ENCODE results near the gene ILKAP. TPM values are rescaled to one million over a fixed set of nuclear protein-coding genes. Genes with fewer than 3 reads are reported as not detected.

ILKAP gene
- polyA plus RNA-seq, 1 of the 3 experiments (the other 2 are of a cell fraction) = 49.2 TPM

DNA sequence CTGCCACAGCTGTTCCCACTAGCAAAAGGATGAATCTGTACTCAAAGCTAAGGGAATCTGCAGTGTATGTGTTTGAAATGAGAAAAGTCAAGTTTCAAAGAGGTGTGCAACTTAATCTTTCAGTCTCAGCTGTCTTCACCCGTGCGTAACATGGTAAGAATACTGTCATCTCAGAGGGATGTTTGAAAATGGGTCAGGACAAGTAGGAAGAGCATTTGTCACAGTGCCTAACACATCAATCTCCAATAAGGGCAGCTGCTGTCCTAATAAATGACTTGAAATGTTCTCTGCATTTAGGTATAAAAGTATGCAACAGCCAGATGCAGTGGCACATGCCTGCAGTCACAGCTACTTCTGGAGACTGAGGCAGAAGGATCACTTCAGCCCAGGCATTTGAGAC, 13.1 kb downstream of the ILKAP start:
- ChIA-PET POLR2A (no interaction called here), CTCF (interaction anchor here (0.6 to 1.5 kb wide), 4 partner anchors 11 to 477 kb away, joined by 3 to 4 read pairs (median 3); no protein-coding TSS in a partner anchor)
- Histone ChIP-seq H3K79me2 (ENCODE audit: insufficient read depth) (peaks cover 31% of the 10 kb centered on the region), H3K4me2 (no peak overlapping the region), H3K9ac (no peak overlapping the region), H3F3A (replicated peaks; ENCODE audit: insufficient read depth) (no peaks in the 10 kb centered on the region), H3K36me3 (replicated peaks in 1 of 2; ENCODE audit: control insufficient read depth in 1 of 2, insufficient read depth in 2 of 2, low read length in 1 of 2) (peaks cover 64 to 83% of the 10 kb centered on the region in 2 experiments), H3K4me1 (ENCODE audit: control insufficient read depth in 1 of 2, insufficient read depth in 2 of 2, low read depth in 1 of 2, low read length in 1 of 2) (no peaks in the 10 kb centered on the region), H3K4me3 (ENCODE audit: low read depth in 2 of 2, low read length in 1 of 2) (no peak overlapping the region), H4K20me1 (ENCODE audit: insufficient read depth) (peaks cover 10% of the 10 kb centered on the region), H3K27me3 (ENCODE audit: insufficient read depth) (no peaks in the 10 kb centered on the region), H3K27ac (ENCODE audit: low read depth in 2 of 2, low read length in 1 of 2) (no peak overlapping the region), H2AFZ (ENCODE audit: low read depth) (no peak overlapping the region), H3K9me3 (no peaks in the 10 kb centered on the region), H3K9me2 (no peaks in the 10 kb centered on the region)
- WGBS (ENCODE audit: low lambda C conversion rate) = 100% methylated on average over 2 of the region's 2 CpGs
- DNase-seq = no peak
- no peak for TF ChIP-seq FOXM1 (IDR thresholded peaks at IDR 0.05; ENCODE audit: low read depth)
- no peak for TF ChIP-seq GABPA (IDR thresholded peaks at IDR 0.05; ENCODE audit: low read depth)
- no peak for TF ChIP-seq SMC3 (IDR thresholded peaks at IDR 0.05; ENCODE audit: low read depth, low read length)
- no peak for TF ChIP-seq TAF1 (IDR thresholded peaks at IDR 0.05; ENCODE audit: borderline replicate concordance, low read depth, low read length)
- TF ChIP-seq, protein P1, sequence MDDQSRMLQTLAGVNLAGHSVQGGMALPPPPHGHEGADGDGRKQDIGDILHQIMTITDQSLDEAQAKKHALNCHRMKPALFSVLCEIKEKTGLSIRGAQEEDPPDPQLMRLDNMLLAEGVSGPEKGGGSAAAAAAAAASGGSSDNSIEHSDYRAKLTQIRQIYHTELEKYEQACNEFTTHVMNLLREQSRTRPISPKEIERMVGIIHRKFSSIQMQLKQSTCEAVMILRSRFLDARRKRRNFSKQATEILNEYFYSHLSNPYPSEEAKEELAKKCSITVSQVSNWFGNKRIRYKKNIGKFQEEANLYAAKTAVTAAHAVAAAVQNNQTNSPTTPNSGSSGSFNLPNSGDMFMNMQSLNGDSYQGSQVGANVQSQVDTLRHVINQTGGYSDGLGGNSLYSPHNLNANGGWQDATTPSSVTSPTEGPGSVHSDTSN (IDR thresholded peaks at IDR 0.05) = no peak
- no peak for TF ChIP-seq RCOR1 (IDR thresholded peaks at IDR 0.05; ENCODE audit: low read length)
- TF ChIP-seq RXRA (IDR thresholded peaks at IDR 0.05; ENCODE audit: borderline replicate concordance, low read depth) = no peak
- TF ChIP-seq USF1 (IDR thresholded peaks at IDR 0.05; ENCODE audit: borderline replicate concordance, low read depth) = no peak
- no peak for TF ChIP-seq RFX5 (IDR thresholded peaks at IDR 0.05; ENCODE audit: low read length)
- TF ChIP-seq RAD21 (IDR thresholded peaks at IDR 0.05; ENCODE audit: low read length) = no peak
- TF ChIP-seq POLR2AphosphoS5 (IDR thresholded peaks at IDR 0.05; ENCODE audit: low read depth, low read length) = no peak
- TF ChIP-seq FOXJ3 (CRISPR knock-in tag; IDR thresholded peaks at IDR 0.05) = no peak
- no peak for TF ChIP-seq GATA2 (CRISPR knock-in tag; IDR thresholded peaks at IDR 0.05)
- TF ChIP-seq, protein P2, sequence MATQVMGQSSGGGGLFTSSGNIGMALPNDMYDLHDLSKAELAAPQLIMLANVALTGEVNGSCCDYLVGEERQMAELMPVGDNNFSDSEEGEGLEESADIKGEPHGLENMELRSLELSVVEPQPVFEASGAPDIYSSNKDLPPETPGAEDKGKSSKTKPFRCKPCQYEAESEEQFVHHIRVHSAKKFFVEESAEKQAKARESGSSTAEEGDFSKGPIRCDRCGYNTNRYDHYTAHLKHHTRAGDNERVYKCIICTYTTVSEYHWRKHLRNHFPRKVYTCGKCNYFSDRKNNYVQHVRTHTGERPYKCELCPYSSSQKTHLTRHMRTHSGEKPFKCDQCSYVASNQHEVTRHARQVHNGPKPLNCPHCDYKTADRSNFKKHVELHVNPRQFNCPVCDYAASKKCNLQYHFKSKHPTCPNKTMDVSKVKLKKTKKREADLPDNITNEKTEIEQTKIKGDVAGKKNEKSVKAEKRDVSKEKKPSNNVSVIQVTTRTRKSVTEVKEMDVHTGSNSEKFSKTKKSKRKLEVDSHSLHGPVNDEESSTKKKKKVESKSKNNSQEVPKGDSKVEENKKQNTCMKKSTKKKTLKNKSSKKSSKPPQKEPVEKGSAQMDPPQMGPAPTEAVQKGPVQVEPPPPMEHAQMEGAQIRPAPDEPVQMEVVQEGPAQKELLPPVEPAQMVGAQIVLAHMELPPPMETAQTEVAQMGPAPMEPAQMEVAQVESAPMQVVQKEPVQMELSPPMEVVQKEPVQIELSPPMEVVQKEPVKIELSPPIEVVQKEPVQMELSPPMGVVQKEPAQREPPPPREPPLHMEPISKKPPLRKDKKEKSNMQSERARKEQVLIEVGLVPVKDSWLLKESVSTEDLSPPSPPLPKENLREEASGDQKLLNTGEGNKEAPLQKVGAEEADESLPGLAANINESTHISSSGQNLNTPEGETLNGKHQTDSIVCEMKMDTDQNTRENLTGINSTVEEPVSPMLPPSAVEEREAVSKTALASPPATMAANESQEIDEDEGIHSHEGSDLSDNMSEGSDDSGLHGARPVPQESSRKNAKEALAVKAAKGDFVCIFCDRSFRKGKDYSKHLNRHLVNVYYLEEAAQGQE (IDR thresholded peaks at IDR 0.05; ENCODE audit: low read depth, low read length) = no peak
- TF ChIP-seq YY1 (IDR thresholded peaks at IDR 0.05; ENCODE audit: low read depth) = no peak
- no peak for TF ChIP-seq CHD2 (IDR thresholded peaks at IDR 0.05; ENCODE audit: low read length, partially characterized antibody)
- TF ChIP-seq NFIC (IDR thresholded peaks at IDR 0.05; ENCODE audit: borderline replicate concordance) = no peak
- TF ChIP-seq NRF1 (IDR thresholded peaks at IDR 0.05; ENCODE audit: low read depth, low read length) = no peak
- TF ChIP-seq MXI1 (IDR thresholded peaks at IDR 0.05; ENCODE audit: low read depth, low read length) = no peak
- TF ChIP-seq, protein P3, sequence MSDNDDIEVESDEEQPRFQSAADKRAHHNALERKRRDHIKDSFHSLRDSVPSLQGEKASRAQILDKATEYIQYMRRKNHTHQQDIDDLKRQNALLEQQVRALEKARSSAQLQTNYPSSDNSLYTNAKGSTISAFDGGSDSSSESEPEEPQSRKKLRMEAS (IDR thresholded peaks at IDR 0.05; ENCODE audit: low read depth) = no peak

Data from SK-N-SH (cell line).